IMR-90 (cell line): ENCODE data around the gene NDUFS7.

Source experiments
- BHLHE40 ChIP-seq: fragments of 150-350 bp; IDR thresholded peaks from 2 replicates; pipeline ENCODE4 v1.6.1; 2016; ENCODE audit warnings: mild to moderate bottlenecking, low read depth, low read length
- CEBPB ChIP-seq: IDR thresholded peaks from 2 replicates; pipeline ENCODE4 v1.6.1; 2012; ENCODE audit warnings: low read depth, low read length, improper control_type of control experiment
- FOS ChIP-seq: fragments of 150-350 bp; IDR thresholded peaks from 2 replicates; pipeline ENCODE4 v1.6.1; 2016; ENCODE audit warnings: low read depth, low read length
- MAZ ChIP-seq: IDR thresholded peaks from 2 replicates; pipeline ENCODE4 v1.6.1; 2012; ENCODE audit warnings: low read depth, mild to moderate bottlenecking, low read length, improper control_type of control experiment, moderate library complexity, borderline replicate concordance
- NFE2L2 ChIP-seq: fragments of 150-350 bp; IDR thresholded peaks from 2 replicates; pipeline ENCODE4 v1.6.1; 2016; ENCODE audit warnings: low read depth, mild to moderate bottlenecking, low read length
- POLR2A ChIP-seq: IDR thresholded peaks from 2 replicates; pipeline ENCODE4 v1.6.1; 2012; ENCODE audit warnings: mild to moderate bottlenecking, low read depth, low read length
- RCOR1 ChIP-seq: IDR thresholded peaks from 2 replicates; pipeline ENCODE4 v1.6.1; 2012; ENCODE audit warnings: mild to moderate bottlenecking, low read length, improper control_type of control experiment; ENCODE audit not compliant: insufficient replicate concordance
- RFX5 ChIP-seq: IDR thresholded peaks from 2 replicates; pipeline ENCODE4 v1.8.0; 2012; ENCODE audit warnings: low read depth, mild to moderate bottlenecking, low read length, moderate library complexity
- SMC3 ChIP-seq: fragments of 150-350 bp; IDR thresholded peaks from 2 replicates; pipeline ENCODE4 v1.6.1; 2016; ENCODE audit warnings: low read depth, mild to moderate bottlenecking, antibody characterized with exemption, low read length, moderate library complexity
- TF ChIP-seq, protein P1 (sequence below): conservative IDR thresholded peaks from 2 replicates; pipeline ENCODE4 v1.5.1; 2012; ENCODE audit warnings: mild to moderate bottlenecking, low read depth, low read length, improper control_type of control experiment
- TF ChIP-seq, protein P2 (sequence below): fragments of 150-350 bp; IDR thresholded peaks from 2 replicates; pipeline ENCODE4 v1.6.1; 2017; ENCODE audit warnings: mild to moderate bottlenecking, antibody characterized with exemption, low read length, low read depth

- TF ChIP-seq MAZ (no peak), POLR2A (no peak), SMC3 (no peak), RFX5 (no peak), NFE2L2 (no peak), BHLHE40 (no peak), RCOR1 (no peak), FOS (no peak), CEBPB (no peak)
- TF ChIP-seq, protein P1, sequence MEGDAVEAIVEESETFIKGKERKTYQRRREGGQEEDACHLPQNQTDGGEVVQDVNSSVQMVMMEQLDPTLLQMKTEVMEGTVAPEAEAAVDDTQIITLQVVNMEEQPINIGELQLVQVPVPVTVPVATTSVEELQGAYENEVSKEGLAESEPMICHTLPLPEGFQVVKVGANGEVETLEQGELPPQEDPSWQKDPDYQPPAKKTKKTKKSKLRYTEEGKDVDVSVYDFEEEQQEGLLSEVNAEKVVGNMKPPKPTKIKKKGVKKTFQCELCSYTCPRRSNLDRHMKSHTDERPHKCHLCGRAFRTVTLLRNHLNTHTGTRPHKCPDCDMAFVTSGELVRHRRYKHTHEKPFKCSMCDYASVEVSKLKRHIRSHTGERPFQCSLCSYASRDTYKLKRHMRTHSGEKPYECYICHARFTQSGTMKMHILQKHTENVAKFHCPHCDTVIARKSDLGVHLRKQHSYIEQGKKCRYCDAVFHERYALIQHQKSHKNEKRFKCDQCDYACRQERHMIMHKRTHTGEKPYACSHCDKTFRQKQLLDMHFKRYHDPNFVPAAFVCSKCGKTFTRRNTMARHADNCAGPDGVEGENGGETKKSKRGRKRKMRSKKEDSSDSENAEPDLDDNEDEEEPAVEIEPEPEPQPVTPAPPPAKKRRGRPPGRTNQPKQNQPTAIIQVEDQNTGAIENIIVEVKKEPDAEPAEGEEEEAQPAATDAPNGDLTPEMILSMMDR = no peak
- TF ChIP-seq, protein P2, sequence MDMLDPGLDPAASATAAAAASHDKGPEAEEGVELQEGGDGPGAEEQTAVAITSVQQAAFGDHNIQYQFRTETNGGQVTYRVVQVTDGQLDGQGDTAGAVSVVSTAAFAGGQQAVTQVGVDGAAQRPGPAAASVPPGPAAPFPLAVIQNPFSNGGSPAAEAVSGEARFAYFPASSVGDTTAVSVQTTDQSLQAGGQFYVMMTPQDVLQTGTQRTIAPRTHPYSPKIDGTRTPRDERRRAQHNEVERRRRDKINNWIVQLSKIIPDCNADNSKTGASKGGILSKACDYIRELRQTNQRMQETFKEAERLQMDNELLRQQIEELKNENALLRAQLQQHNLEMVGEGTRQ = no peak
Observed at GRCh38 chr19:1426736-1427135, 43.0 kb downstream of the NDUFS7 start.
